ENCODE measurements around the gene SLC9A7.
A peak's percentile ranks its signal among the peaks of the same experiment; 100 is the strongest.

Gene SLC9A7

DNA sequence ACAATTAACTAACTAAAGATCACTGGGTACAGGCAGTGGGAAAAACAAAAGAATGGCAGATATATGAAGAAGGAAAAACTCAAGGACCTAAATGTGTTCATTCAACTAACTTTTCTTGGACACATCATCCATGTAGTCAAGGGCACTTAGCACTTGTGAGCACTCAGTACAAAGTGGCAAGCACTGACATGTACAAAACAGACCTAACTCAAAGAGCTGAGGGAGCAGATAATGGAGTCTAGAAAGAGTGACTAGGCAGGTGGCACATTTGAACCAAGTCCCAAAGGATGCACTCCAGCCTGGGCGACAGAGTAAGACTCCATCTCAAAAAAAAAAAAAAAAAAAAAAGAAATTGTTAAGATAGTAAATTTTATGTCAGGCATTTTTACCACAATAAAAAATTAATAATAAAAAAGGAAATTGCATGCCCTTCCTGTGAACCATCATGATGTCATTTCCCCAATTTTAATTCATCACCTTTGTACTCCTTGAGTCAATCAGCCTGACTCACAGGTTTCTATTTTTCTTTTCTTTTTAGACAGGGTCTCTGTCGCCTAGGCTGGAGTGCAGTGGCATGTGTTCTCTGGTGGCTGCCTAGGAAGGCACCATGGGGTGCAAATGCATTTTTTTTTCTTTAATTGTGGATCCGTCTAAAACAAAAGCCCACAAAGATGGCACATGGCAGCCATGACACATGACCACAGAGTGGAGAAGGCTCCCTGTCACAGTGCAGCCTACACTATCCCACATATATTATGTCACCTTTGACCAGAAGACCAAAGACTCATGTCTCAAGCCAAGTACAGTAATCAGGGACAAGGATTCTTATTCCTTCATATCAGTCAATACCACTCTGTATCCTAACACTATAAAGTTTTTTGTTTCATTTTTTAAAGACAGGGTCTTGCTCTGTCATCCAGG is 93.4 kb downstream of the SLC9A7 start:
- Histone ChIP-seq H3K4me1 (ENCODE audit: control extremely low read depth in 1 of 4, control insufficient read depth in 4 of 4, insufficient read depth in 4 of 4, low read length in 3 of 4) (peaks cover 0 to 4% (median 2%) of the 10 kb centered on the region in 4 experiments), H3K27ac (ENCODE audit: insufficient read depth in 1 of 2, low read depth in 1 of 2, low read length in 2 of 2, poor library complexity in 1 of 2, severe bottlenecking in 2 of 2) (no peak overlapping the region)

GRCh38 chrX:46662188-46662958 is 96.5 kb downstream of the SLC9A7 start:
- CTCF ChIA-PET: no interaction called here

More for the DNA sequence above, 93.4 kb downstream of the SLC9A7 start:
- H3K27me3 ChIP-seq (replicated peaks in 2 of 5; ENCODE audit: control insufficient read depth in 4 of 5, insufficient read depth in 5 of 5, low read length in 4 of 5): no peaks in the 10 kb centered on the region
- H3K9me3 ChIP-seq (ENCODE audit: control extremely low read depth in 1 of 5, control insufficient read depth in 4 of 5, insufficient read depth in 2 of 5, low read depth in 1 of 5, low read length in 4 of 5): no peaks in the 10 kb centered on the region
- peak; percentile 23 to 29 (median 26) for DNase-seq
- ChIA-PET POLR2A (no interaction called here), CTCF (interaction anchor here (1.4 kb wide), 1 partner anchor 17 kb away, joined by 3 read pairs; no protein-coding TSS in a partner anchor)
- WGBS (ENCODE audit: insufficient coverage): 73% methylated on average over 2 of the region's 3 CpGs
- H3K36me3 ChIP-seq (ENCODE audit: control insufficient read depth in 4 of 4, insufficient read depth in 4 of 4, low read length in 3 of 4): peaks cover 0 to 29% (median 7%) of the 10 kb centered on the region in 4 experiments
- no peak overlapping the region for H3K4me3 ChIP-seq (ENCODE audit: control insufficient read depth in 1 of 7, extremely low read depth in 1 of 7, insufficient read depth in 4 of 7, low read depth in 2 of 7, low read length in 6 of 7)

DNA sequence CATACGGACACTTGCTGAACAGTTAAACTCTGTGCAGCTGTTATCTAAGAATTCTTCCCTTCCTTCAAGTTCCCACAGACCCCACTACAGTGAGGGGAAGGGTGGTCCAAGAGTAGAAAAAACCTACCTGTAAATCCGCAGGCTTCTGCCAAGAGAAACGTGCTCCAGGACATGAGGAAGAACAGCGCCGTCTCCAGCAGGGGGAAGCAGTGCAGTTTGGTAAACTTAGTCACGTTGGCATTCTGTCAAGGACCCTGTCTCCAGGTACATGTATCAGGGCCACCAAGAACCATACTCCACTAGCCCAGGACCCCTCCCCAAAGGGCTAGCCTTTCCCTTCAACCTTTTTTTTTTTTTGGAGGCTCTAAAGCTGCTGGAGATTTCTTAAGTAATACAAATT is 105.4 kb downstream of the SLC9A7 start:
- Histone ChIP-seq H3K4me3 (ENCODE audit: control insufficient read depth in 1 of 7, extremely low read depth in 1 of 7, insufficient read depth in 4 of 7, low read depth in 2 of 7, low read length in 6 of 7) (no peak overlapping the region), H3K36me3 (ENCODE audit: control insufficient read depth in 4 of 4, insufficient read depth in 4 of 4, low read length in 3 of 4) (no peaks in the 10 kb centered on the region), H3K27ac (ENCODE audit: insufficient read depth in 1 of 2, low read depth in 1 of 2, low read length in 2 of 2, poor library complexity in 1 of 2, severe bottlenecking in 2 of 2) (no peak overlapping the region), H3K9me3 (ENCODE audit: control extremely low read depth in 1 of 5, control insufficient read depth in 4 of 5, insufficient read depth in 2 of 5, low read depth in 1 of 5, low read length in 4 of 5) (no peaks in the 10 kb centered on the region), H3K27me3 (replicated peaks in 2 of 5; ENCODE audit: control insufficient read depth in 4 of 5, insufficient read depth in 5 of 5, low read length in 4 of 5) (no peaks in the 10 kb centered on the region), H3K4me1 (ENCODE audit: control extremely low read depth in 1 of 4, control insufficient read depth in 4 of 4, insufficient read depth in 4 of 4, low read length in 3 of 4) (peaks cover 15 to 34% (median 28%) of the 10 kb centered on the region in 4 experiments)
- WGBS (ENCODE audit: insufficient coverage): 66% methylated on average over 4 of the region's 6 CpGs
- peak; percentile 45 to 62 (median 59) for DNase-seq
- CTCF ChIA-PET: interaction anchor here (0.7 to 1.8 kb wide), 6 partner anchors 13 to 143 kb away, joined by 3 to 7 read pairs (median 4); no protein-coding TSS in a partner anchor
- POLR2A ChIA-PET: no interaction called here

More at GRCh38 chrX:46662188-46662958, 96.5 kb downstream of the SLC9A7 start:
- H3K27me3 ChIP-seq (replicated peaks in 2 of 5; ENCODE audit: control insufficient read depth in 4 of 5, insufficient read depth in 5 of 5, low read length in 4 of 5): no peaks in the 10 kb centered on the region
- DNase-seq: no peak
- POLR2A ChIA-PET: no interaction called here
- no peak overlapping the region for H3K4me3 ChIP-seq (ENCODE audit: control insufficient read depth in 1 of 7, extremely low read depth in 1 of 7, insufficient read depth in 4 of 7, low read depth in 2 of 7, low read length in 6 of 7)
- H3K27ac ChIP-seq (ENCODE audit: insufficient read depth in 1 of 2, low read depth in 1 of 2, low read length in 2 of 2, poor library complexity in 1 of 2, severe bottlenecking in 2 of 2): no peak overlapping the region
- WGBS (ENCODE audit: insufficient coverage): 77% methylated on average over 9 of the region's 10 CpGs
- no peaks in the 10 kb centered on the region for H3K9me3 ChIP-seq (ENCODE audit: control extremely low read depth in 1 of 5, control insufficient read depth in 4 of 5, insufficient read depth in 2 of 5, low read depth in 1 of 5, low read length in 4 of 5)
- peaks cover 0 to 4% (median 2%) of the 10 kb centered on the region in 4 experiments for H3K4me1 ChIP-seq (ENCODE audit: control extremely low read depth in 1 of 4, control insufficient read depth in 4 of 4, insufficient read depth in 4 of 4, low read length in 3 of 4)
- H3K36me3 ChIP-seq (ENCODE audit: control insufficient read depth in 4 of 4, insufficient read depth in 4 of 4, low read length in 3 of 4): peaks cover 0 to 9% (median 4%) of the 10 kb centered on the region in 4 experiments

- CTCF ChIA-PET: interaction anchor here (1.0 to 1.1 kb wide), 2 partner anchors 77 to 147 kb away, joined by 3 read pairs; no protein-coding TSS in a partner anchor
- DNase-seq: peak; percentile 36 to 67 (median 63)
- peak overlapping the region in 1 of 2 experiments; percentile 1 for H3K27ac ChIP-seq (ENCODE audit: insufficient read depth in 1 of 2, low read depth in 1 of 2, low read length in 2 of 2, poor library complexity in 1 of 2, severe bottlenecking in 2 of 2)
- H3K4me1 ChIP-seq (ENCODE audit: control extremely low read depth in 1 of 4, control insufficient read depth in 4 of 4, insufficient read depth in 4 of 4, low read length in 3 of 4): peaks cover 15 to 36% (median 31%) of the 10 kb centered on the region in 4 experiments
- peaks cover 0 to 3% (median 0%) of the 10 kb centered on the region in 5 experiments for H3K27me3 ChIP-seq (replicated peaks in 2 of 5; ENCODE audit: control insufficient read depth in 4 of 5, insufficient read depth in 5 of 5, low read length in 4 of 5)
- 66% methylated on average over 5 of the region's 7 CpGs for WGBS (ENCODE audit: insufficient coverage)
- no peaks in the 10 kb centered on the region for H3K9me3 ChIP-seq (ENCODE audit: control extremely low read depth in 1 of 5, control insufficient read depth in 4 of 5, insufficient read depth in 2 of 5, low read depth in 1 of 5, low read length in 4 of 5)
- H3K36me3 ChIP-seq (ENCODE audit: control insufficient read depth in 4 of 4, insufficient read depth in 4 of 4, low read length in 3 of 4): peaks cover 2 to 19% (median 4%) of the 10 kb centered on the region in 4 experiments
- POLR2A ChIA-PET: interaction anchor here (0.7 kb wide), 1 partner anchor 18 kb away, joined by 4 read pairs; no protein-coding TSS in a partner anchor
- peak overlapping the region in 4 of 7 experiments; percentile 15 to 62 (median 46) for H3K4me3 ChIP-seq (ENCODE audit: control insufficient read depth in 1 of 7, extremely low read depth in 1 of 7, insufficient read depth in 4 of 7, low read depth in 2 of 7, low read length in 6 of 7)
Observed at GRCh38 chrX:46649421-46650260, 109.3 kb downstream of the SLC9A7 start.

GRCh38 chrX:46648660-46649059 is 110.3 kb downstream of the SLC9A7 start:
- WGBS (ENCODE audit: insufficient coverage): 76% methylated on average over 5 of the region's 6 CpGs

GRCh38 chrX:46647251-46647650 is 111.7 kb downstream of the SLC9A7 start:
- Histone ChIP-seq H3K36me3 (ENCODE audit: control insufficient read depth in 4 of 4, insufficient read depth in 4 of 4, low read length in 3 of 4) (peaks cover 2 to 26% (median 4%) of the 10 kb centered on the region in 4 experiments), H3K27ac (ENCODE audit: insufficient read depth in 1 of 2, low read depth in 1 of 2, low read length in 2 of 2, poor library complexity in 1 of 2, severe bottlenecking in 2 of 2) (no peak overlapping the region), H3K4me1 (ENCODE audit: control extremely low read depth in 1 of 4, control insufficient read depth in 4 of 4, insufficient read depth in 4 of 4, low read length in 3 of 4) (peaks cover 7 to 33% (median 28%) of the 10 kb centered on the region in 4 experiments), H3K4me3 (ENCODE audit: control insufficient read depth in 1 of 7, extremely low read depth in 1 of 7, insufficient read depth in 4 of 7, low read depth in 2 of 7, low read length in 6 of 7) (no peak overlapping the region), H3K9me3 (ENCODE audit: control extremely low read depth in 1 of 5, control insufficient read depth in 4 of 5, insufficient read depth in 2 of 5, low read depth in 1 of 5, low read length in 4 of 5) (no peaks in the 10 kb centered on the region), H3K27me3 (replicated peaks in 2 of 5; ENCODE audit: control insufficient read depth in 4 of 5, insufficient read depth in 5 of 5, low read length in 4 of 5) (peaks cover 0 to 6% (median 0%) of the 10 kb centered on the region in 5 experiments)
- ChIA-PET CTCF (interaction anchor here (1.0 to 1.1 kb wide), 2 partner anchors 10 to 91 kb away, joined by 3 read pairs; no protein-coding TSS in a partner anchor), POLR2A (no interaction called here)
- WGBS (ENCODE audit: insufficient coverage): 63% methylated on average over 5 of the region's 5 CpGs
- no peak for DNase-seq

More at GRCh38 chrX:46648660-46649059, 110.3 kb downstream of the SLC9A7 start:
- ChIA-PET CTCF (interaction anchor here (1.0 to 1.1 kb wide), 3 partner anchors 74 to 94 kb away, joined by 3 read pairs; no protein-coding TSS in a partner anchor), POLR2A (no interaction called here)
- Histone ChIP-seq H3K27me3 (replicated peaks in 2 of 5; ENCODE audit: control insufficient read depth in 4 of 5, insufficient read depth in 5 of 5, low read length in 4 of 5) (peaks cover 0 to 3% (median 0%) of the 10 kb centered on the region in 5 experiments), H3K9me3 (ENCODE audit: control extremely low read depth in 1 of 5, control insufficient read depth in 4 of 5, insufficient read depth in 2 of 5, low read depth in 1 of 5, low read length in 4 of 5) (no peaks in the 10 kb centered on the region), H3K27ac (ENCODE audit: insufficient read depth in 1 of 2, low read depth in 1 of 2, low read length in 2 of 2, poor library complexity in 1 of 2, severe bottlenecking in 2 of 2) (no peak overlapping the region), H3K4me1 (ENCODE audit: control extremely low read depth in 1 of 4, control insufficient read depth in 4 of 4, insufficient read depth in 4 of 4, low read length in 3 of 4) (peaks cover 15 to 36% (median 31%) of the 10 kb centered on the region in 4 experiments), H3K4me3 (ENCODE audit: control insufficient read depth in 1 of 7, extremely low read depth in 1 of 7, insufficient read depth in 4 of 7, low read depth in 2 of 7, low read length in 6 of 7) (no peak overlapping the region), H3K36me3 (ENCODE audit: control insufficient read depth in 4 of 4, insufficient read depth in 4 of 4, low read length in 3 of 4) (peaks cover 2 to 19% (median 4%) of the 10 kb centered on the region in 4 experiments)
- no peak for DNase-seq
